Astrocyte of the spinal cord (primary cell): Measurements from ENCODE around the gene MYMX.
A peak's percentile ranks its signal among the peaks of the same experiment; 100 is the strongest.

Experiments used
- DNase-seq: peaks from one replicate; pipeline ENCODE4 v3.0.0; 2011; ENCODE audit warnings: low read depth, low spot score
- H3K4me3 ChIP-seq: 2 replicates; pipeline ENCODE4 v1.5.1; 2011; ENCODE audit warnings: low read depth, mild to moderate bottlenecking, low read length, moderate library complexity
- in situ Hi-C: cut with HindIII; loops from 2 replicates; pipeline ENCODE4 v1.10.0; 2017; ENCODE audit warnings: low sequenced_read_pairs
- TF ChIP-seq, protein P1 (sequence below): IDR thresholded peaks from 2 replicates; pipeline ENCODE4 v1.5.1; 2012; ENCODE audit warnings: low read depth, mild to moderate bottlenecking, low read length, inconsistent platforms

The MYMX gene

DNA sequence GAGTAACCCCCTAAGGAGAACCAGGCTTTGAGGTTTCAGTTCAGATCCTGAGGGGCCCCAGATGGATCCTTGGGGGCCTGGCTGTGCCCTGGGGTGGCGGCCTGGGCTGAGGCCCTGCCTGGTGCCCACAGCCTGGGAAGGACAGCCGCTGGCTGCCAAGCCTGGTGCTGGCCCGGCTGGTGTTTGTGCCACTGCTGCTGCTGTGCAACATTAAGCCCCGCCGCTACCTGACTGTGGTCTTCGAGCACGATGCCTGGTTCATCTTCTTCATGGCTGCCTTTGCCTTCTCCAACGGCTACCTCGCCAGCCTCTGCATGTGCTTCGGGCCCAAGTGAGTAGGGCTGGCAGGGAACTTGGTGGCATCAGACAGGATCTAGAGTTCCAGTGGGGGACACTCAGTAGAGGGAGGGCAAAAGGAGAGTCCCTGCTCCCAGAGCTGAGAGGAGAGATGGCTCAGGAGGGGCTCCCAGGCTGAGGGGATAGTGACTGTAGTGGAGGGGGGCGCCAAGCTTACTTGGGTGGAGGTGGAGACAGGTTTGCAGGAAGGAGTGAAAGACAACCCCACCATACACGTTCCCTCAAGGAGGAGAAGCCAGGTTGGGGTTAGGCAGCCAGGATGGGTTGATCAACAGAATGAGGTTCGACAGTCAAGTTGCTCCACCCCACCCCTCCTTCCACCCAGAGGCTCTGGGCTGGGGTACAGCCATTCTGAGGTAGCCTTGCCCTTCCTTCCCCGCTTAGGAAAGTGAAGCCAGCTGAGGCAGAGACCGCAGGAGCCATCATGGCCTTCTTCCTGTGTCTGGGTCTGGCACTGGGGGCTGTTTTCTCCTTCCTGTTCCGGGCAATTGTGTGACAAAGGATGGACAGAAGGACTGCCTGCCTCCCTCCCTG is 16.2 kb downstream of the MYMX start:
- in situ Hi-C loops, result no loop called here
- no peak overlapping the region for H3K4me3 ChIP-seq
- TF ChIP-seq, protein P1, sequence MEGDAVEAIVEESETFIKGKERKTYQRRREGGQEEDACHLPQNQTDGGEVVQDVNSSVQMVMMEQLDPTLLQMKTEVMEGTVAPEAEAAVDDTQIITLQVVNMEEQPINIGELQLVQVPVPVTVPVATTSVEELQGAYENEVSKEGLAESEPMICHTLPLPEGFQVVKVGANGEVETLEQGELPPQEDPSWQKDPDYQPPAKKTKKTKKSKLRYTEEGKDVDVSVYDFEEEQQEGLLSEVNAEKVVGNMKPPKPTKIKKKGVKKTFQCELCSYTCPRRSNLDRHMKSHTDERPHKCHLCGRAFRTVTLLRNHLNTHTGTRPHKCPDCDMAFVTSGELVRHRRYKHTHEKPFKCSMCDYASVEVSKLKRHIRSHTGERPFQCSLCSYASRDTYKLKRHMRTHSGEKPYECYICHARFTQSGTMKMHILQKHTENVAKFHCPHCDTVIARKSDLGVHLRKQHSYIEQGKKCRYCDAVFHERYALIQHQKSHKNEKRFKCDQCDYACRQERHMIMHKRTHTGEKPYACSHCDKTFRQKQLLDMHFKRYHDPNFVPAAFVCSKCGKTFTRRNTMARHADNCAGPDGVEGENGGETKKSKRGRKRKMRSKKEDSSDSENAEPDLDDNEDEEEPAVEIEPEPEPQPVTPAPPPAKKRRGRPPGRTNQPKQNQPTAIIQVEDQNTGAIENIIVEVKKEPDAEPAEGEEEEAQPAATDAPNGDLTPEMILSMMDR, result no peak
- no peak for DNase-seq

DNA sequence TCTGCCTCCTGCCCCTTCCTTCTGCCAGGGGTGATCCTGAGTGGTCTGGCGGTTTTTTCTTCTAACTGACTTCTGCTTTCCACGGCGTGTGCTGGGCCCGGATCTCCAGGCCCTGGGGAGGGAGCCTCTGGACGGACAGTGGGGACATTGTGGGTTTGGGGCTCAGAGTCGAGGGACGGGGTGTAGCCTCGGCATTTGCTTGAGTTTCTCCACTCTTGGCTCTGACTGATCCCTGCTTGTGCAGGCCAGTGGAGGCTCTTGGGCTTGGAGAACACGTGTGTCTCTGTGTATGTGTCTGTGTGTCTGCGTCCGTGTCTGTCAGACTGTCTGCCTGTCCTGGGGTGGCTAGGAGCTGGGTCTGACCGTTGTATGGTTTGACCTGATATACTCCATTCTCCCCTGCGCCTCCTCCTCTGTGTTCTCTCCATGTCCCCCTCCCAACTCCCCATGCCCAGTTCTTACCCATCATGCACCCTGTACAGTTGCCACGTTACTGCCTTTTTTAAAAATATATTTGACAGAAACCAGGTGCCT is 16.9 kb downstream of the MYMX start:
- TF ChIP-seq, protein P1, result no peak
- no peak overlapping the region for H3K4me3 ChIP-seq
- in situ Hi-C loops, result no loop called here
- no peak for DNase-seq

DNA sequence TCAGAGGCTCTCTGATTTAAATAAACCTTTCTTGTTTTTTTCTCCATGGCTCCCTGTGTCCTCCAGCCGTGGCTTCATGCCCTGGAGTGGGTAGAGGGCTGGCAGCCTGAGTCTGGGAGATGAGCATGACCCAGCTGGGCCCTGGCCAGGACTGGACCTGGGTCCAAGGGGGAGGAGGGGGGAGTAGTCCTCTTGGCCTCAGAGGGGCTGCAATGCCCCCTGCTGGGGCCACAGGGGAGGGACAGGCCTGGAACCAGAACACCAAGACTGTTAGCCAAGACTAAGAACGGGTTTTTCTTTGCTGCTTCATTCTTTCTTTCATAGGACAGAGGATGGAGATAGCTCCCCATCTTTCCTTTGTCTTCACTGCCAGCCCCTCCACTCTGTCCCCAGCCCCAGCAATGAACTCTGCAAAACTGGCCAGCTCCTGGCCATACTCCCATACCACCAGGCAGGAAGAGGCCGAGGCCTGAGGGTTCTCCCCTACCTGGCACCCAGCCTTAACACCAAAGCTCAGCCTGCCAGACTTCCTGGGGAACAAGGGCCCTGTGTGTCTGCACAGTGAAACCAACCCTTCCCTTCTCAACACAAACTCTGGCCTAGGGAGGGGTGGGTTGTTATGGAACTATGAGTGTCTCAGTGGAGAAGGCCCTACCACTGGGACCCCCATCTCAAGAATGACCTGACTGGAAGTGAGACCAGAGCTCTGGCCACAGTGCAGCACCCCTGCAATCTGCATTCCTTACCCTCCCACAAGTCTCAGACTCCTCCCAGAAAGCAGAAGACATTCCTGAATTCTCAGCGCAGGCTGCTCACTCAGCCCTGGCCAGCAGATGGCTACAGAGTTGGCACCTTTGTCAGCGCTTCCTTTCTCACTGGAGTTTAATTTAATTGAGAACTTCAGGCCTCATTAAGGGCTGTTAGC is 17.6 kb downstream of the MYMX start:
- in situ Hi-C loops, result no loop called here
- DNase-seq, result peak; percentile 82
- TF ChIP-seq, protein P1, result peak; percentile 88

DNA sequence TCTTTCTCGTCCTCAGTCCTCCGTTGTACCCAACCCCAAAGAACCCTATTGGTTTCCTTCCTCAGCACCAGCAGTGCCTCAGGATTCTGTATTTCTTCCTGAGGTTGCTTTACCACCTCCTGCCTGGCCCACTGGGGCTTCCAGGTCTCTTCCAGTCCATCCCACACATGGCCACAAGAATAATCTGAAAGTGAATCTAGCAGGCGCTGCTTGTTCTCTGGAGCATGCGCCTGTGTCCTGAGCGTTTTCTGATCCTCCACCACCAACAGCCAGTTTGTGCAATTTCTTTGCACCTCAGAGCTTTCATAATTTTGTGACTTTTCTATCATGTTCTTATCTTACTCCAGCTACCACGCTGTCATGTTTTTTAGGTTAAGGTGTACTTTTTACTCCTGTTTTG is 18.5 kb downstream of the MYMX start:
- no peak overlapping the region for H3K4me3 ChIP-seq
- no peak for DNase-seq
- in situ Hi-C loops, result no loop called here
- TF ChIP-seq, protein P1, result no peak

More for the DNA sequence above, 17.6 kb downstream of the MYMX start:
- no peak overlapping the region for H3K4me3 ChIP-seq

DNA sequence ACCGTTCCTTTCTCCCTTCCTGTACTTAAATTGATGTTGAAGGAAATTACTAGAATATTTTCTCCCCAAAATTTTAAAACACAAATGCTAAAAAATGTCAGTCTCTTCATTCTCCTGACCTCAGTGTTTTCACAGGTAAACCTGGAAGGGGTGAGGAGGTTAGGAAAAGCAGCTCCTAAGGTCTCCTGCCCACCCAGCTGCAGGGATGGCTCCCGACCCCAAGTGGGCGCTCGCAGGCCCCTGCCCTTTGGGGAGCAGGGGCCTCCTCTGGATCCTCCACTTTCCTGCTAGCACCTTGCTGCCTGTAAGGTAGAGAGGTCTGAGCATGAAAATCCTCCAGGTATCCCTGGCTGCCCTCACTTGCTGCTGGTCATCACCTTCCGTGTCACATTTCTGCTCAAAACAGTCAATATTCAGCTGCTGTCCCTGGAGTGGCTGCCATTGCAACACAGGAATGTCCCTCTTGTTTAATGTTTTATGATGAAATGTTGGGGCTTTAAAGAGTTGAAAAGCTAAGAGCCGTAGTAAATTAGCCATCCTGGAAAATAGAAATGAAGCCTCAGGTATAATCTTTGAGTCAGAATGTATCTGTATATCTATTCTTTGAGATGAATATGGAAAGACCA is 19.3 kb downstream of the MYMX start:
- TF ChIP-seq, protein P1, result no peak
- no peak for DNase-seq
- in situ Hi-C loops, result no loop called here
- H3K4me3 ChIP-seq, result no peak overlapping the region
